Stimulated activated CD8-positive, alpha-beta memory T cell treated with anti-CD3 and anti-CD28 coated beads, Interleukin-4, amount 100 ng/mL, for 48 hours (primary cell): ENCODE data around the gene OR12D1.
"Not testable (repeated sequence)": the region's sequence is repeated elsewhere in the genome, so short reads cannot be mapped to it uniquely, and the experiment has no call there.

Experiments
- DNase-seq: peaks from one replicate; pipeline ENCODE4 v3.0.0-alpha.2; 2020

OR12D1 gene

DNA sequence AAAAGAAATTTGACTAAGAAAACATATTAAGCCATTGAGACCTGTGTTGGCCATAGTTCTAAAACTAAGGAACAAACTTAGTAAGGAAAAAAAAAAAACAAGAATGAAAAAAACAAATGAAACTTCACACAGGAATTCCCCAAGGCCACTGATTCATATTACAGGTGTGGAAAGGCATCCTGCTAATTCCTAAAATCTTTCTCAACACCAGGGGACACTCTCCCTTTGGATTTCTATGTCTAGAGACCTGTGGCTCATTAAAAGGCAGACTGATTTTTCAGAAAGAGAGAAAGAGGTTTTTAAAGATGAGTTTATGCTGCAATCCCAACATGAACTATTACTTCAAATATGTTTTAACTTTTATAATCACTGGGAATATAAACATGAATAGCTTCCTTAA, at the start of gene OR12D1:
TSS of gene OR12D1 (plus strand) at position 341 of the 400 bp plus-strand sequence.
- no peak for DNase-seq

DNA sequence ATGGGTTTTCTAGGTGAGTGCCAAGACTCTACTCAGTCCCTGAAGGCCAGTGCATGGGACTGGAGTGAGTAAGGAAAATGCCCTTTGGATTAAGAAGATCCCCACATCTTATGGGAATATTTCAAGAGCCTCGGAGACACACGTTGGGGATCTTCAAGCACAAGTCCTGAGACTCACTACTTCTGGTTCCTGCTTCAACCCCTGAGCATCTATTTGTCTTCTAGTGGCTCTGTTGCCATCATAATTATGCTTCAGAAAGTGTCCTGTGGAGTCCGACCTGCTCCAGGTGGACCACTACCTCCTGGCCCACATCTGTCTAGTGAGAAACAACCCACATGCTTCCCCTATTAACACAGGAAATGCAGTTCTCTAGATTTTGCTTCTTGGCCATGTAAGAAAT, 46.0 kb upstream of the OR12D1 start, which contains the start of gene OR5V1:
TSS of gene OR5V1 (minus strand) at position 101 of the 400 bp plus-strand sequence. CDS start 12,670 bp downstream, outside the sequence.
- no peak for DNase-seq

GRCh38 chr6:29375191-29375590, 39.5 kb upstream of the OR12D1 start, which contains the start of gene OR12D3:
Gene OR12D3 (minus strand): TSS chr6:29375291. CDS start chr6:29375287, 4 bp downstream.
- no peak for DNase-seq

- DNase-seq = no peak
These were observed 38.7 kb upstream of the OR12D1 start for GRCh38 chr6:29376003-29376402.

- no peak for DNase-seq
These were observed 26.2 kb upstream of the OR12D1 start for GRCh38 chr6:29388533-29388932.

DNA sequence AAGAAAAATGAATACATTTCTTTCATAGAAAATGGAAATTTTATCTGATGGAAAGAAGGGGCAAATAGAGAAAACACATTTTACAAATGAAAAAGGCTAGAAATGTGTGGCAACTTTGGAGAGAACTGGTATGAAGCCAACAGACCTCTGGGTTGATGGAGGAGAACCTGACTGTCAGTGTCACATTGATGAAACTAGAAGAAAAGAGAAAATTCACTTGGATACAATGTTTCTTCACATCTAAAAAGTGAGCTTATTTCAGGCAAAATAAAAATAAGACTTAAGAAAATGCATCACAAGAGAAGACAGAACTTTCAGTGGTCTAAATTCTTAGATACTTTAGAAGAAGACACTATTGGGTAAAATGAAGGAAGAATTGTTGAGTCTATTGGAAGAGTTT, 19.4 kb upstream of the OR12D1 start, which contains the start of gene OR12D2:
TSS of gene OR12D2 (plus strand) at position 301 of the 400 bp plus-strand sequence. CDS start 1,069 bp downstream, outside the sequence.
- DNase-seq = no peak

DNA sequence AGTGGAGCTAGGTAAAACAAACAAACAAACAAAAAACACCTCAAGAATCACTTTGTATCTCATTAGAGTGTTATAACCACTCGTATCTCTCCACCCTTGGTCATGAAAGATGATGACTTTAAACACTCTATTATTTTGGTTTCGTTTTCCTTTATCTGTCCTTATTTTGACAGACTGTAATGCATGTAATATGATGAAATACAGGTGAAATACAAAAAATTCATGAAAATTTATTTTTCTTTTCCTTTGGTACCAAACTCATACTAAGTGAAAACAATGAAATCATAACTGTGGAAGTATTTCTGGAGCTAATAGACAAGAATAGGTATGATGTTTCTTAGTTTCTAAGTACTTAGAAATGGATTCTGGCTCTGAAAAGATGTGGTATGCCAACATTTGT, 15.2 kb upstream of the OR12D1 start:
- DNase-seq = no peak

GRCh38 chr6:29403801-29404200, 10.9 kb upstream of the OR12D1 start:
- DNase-seq = no peak

- no peak for DNase-seq
These were observed 4.8 kb downstream of the OR12D1 start for GRCh38 chr6:29419516-29419915.

DNA sequence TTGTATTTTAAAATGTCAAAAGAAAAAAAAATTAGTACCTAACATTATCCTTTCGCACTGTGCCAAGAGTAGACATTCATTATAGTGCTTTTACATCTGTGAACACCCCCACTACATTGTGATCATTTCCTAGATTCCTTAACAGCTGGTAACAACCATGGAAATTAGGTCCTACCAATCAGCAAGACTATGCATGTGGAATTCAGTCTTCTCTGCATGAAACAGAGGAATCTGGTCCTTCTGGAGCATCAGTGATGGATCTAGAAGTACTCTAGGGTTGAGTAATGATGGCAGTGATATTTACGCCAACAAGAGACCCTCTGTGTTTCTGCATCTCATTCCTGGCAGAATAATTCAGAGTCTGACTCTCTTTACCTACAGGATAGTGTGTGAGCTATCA, 9.4 kb downstream of the OR12D1 start:
- no peak for DNase-seq

- DNase-seq = no peak
These were observed 9.8 kb downstream of the OR12D1 start for GRCh38 chr6:29424575-29424974.

- no peak for DNase-seq
These were observed 10.3 kb downstream of the OR12D1 start for GRCh38 chr6:29425075-29425474.

- no peak for DNase-seq
These were observed 11.9 kb downstream of the OR12D1 start for GRCh38 chr6:29426654-29427053.

DNA sequence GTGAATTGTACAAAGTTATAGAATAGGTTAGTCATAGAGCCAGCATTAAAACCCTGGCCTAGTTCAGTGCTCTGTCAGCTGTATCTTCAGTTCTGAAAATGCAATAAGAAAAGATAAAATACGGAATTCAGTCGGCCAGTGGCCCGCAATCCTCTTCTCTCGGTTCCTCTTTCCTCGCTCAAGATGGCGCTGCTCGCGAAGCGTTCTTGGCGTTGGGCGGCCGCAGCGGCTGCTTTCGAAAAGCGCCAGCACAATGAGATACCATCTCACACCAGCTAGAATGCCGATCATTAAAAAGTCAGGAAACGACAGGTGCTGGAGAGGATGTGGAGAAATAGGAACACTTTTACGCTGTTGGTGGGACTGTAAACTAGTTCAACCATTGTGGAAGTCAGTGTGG, 22.0 kb downstream of the OR12D1 start:
- DNase-seq = not testable (repeated sequence)

- DNase-seq = no peak
These were observed 24.3 kb downstream of the OR12D1 start, which contains the start of gene OR10C1 for GRCh38 chr6:29439006-29439405. Gene OR10C1 (plus strand): TSS chr6:29439306. CDS start chr6:29440016, 710 bp downstream.

DNA sequence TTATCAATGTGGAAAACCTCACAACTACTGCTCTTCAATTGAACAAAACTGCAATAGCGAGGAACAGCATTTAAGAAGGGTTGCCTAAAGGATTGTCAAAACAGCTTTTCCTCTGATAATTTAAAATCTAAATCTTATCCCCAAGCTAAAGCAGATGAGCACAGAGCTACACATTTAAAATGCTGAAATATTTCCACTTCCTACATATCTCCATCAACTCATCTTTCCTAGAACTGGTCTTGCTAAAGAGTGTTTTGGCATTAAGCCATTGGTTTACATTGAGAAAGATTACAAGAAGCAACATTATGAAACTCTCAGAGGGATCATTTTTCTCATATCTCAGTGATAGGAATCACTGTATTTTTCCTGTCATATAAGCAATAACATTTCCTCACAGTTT, 28.0 kb downstream of the OR12D1 start:
- DNase-seq = no peak

GRCh38 chr6:29444031-29444430, 29.3 kb downstream of the OR12D1 start:
- not testable (repeated sequence) for DNase-seq

- no peak for DNase-seq
These were observed 32.9 kb downstream of the OR12D1 start for GRCh38 chr6:29447670-29448069.

DNA sequence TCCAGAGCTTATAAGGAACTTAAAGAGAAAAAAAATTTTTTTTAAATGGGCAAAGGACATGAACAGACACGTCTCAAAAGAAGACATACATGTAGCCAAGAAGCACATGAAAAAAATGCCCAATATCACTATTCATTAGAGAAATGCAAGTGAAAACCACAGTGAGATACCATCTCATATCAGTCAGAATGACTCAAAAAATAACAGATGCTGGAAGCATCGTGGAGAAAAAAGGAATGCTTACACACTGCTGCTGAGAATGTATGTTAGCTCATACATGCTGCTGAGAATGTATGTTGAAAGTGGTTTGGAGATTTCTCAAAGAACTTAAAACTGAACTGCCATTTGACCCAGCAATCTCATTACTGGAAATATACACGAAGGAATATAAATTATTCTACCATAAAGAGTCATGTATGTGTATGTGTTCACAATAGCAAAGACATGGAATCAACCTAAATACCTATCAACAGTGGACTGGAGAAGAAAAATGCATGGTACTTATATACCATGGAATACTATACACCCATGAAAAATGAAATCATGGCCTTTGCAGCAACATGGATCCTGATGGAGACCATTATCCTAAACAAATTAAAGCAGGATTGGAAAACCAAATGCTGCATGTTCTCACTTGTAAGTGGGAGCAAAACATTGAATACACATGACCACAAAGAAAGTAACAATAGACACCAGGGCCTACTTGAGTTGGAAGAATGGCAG, 36.9 kb downstream of the OR12D1 start:
- no peak for DNase-seq

- DNase-seq = no peak
These were observed 42.2 kb downstream of the OR12D1 start, which contains the start of the genes OR11A1 and OR2H1 for GRCh38 chr6:29456971-29457370. Gene OR11A1 (minus strand): TSS chr6:29457071. CDS start chr6:29427641, 29,430 bp downstream. Gene OR2H1 (plus strand): TSS chr6:29457155. CDS start chr6:29461770, 4,615 bp downstream.

- no peak for DNase-seq
These were observed 46.5 kb downstream of the OR12D1 start for GRCh38 chr6:29461021-29461814.

DNA sequence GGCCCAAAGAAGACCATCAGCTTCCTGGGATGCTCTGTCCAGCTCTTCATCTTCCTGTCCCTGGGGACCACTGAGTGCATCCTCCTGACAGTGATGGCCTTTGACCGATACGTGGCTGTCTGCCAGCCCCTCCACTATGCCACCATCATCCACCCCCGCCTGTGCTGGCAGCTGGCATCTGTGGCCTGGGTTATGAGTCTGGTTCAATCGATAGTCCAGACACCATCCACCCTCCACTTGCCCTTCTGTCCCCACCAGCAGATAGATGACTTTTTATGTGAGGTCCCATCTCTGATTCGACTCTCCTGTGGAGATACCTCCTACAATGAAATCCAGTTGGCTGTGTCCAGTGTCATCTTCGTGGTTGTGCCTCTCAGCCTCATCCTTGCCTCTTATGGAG, 47.3 kb downstream of the OR12D1 start:
- no peak for DNase-seq

- no peak for DNase-seq
These were observed 50.6 kb downstream of the OR12D1 start for GRCh38 chr6:29465279-29465678.

- no peak for DNase-seq
These were observed 51.1 kb downstream of the OR12D1 start for GRCh38 chr6:29465801-29466200.
